HEK293 (cell line): ENCODE data around the gene SCAANT1.

Experiments used
- GLIS1 ChIP-seq: fragments of 450-650 bp; formaldehyde crosslinking; IDR thresholded peaks from 2 replicates; pipeline ENCODE4 v1.5.1; 2016; ENCODE audit warnings: missing biosample characterization, missing genetic modification characterization
- IKZF3 ChIP-seq: fragments of 450-650 bp; IDR thresholded peaks from 2 replicates; pipeline ENCODE4 v1.5.0; 2018; ENCODE audit warnings: missing biosample characterization, mild to moderate bottlenecking, missing genetic modification characterization, moderate library complexity
- MZF1 ChIP-seq: fragments of 450-650 bp; formaldehyde crosslinking; IDR thresholded peaks from 2 replicates; pipeline ENCODE4 v1.5.1; 2017; ENCODE audit warnings: missing biosample characterization, missing genetic modification characterization, borderline replicate concordance
- OSR2 ChIP-seq: fragments of 450-650 bp; formaldehyde crosslinking; IDR thresholded peaks from 2 replicates; pipeline ENCODE4 v1.5.1; 2016; ENCODE audit warnings: missing biosample characterization, missing genetic modification characterization
- ZBTB20 ChIP-seq: fragments of 450-650 bp; formaldehyde crosslinking; IDR thresholded peaks from 2 replicates; pipeline ENCODE4 v1.5.1; 2016; ENCODE audit warnings: missing biosample characterization, missing genetic modification characterization
- ZFP41 ChIP-seq: fragments of 450-650 bp; formaldehyde crosslinking; IDR thresholded peaks from 2 replicates; pipeline ENCODE4 v1.5.1; 2016; ENCODE audit warnings: missing biosample characterization, missing genetic modification characterization, borderline replicate concordance
- ZNF10 ChIP-seq: fragments of 450-650 bp; formaldehyde crosslinking; IDR thresholded peaks from 2 replicates; pipeline ENCODE4 v1.5.1; 2017; ENCODE audit warnings: missing biosample characterization, missing genetic modification characterization
- ZNF16 ChIP-seq: fragments of 450-650 bp; formaldehyde crosslinking; IDR thresholded peaks from 2 replicates; pipeline ENCODE4 v1.5.1; 2016; ENCODE audit warnings: low read depth, missing biosample characterization, missing genetic modification characterization
- ZNF2 ChIP-seq: fragments of 450-650 bp; formaldehyde crosslinking; IDR thresholded peaks from 2 replicates; pipeline ENCODE4 v1.5.1; 2016; ENCODE audit warnings: missing biosample characterization, missing genetic modification characterization
- ZNF211 ChIP-seq: fragments of 450-650 bp; formaldehyde crosslinking; IDR thresholded peaks from 2 replicates; pipeline ENCODE4 v1.5.1; 2016; ENCODE audit warnings: low read depth, missing biosample characterization, missing genetic modification characterization
- ZNF221 ChIP-seq: fragments of 450-650 bp; formaldehyde crosslinking; IDR thresholded peaks from 2 replicates; pipeline ENCODE4 v1.5.1; 2017; ENCODE audit warnings: missing biosample characterization, missing genetic modification characterization, borderline replicate concordance
- ZNF248 ChIP-seq: fragments of 450-650 bp; formaldehyde crosslinking; IDR thresholded peaks from 2 replicates; pipeline ENCODE4 v1.5.1; 2017; ENCODE audit warnings: missing biosample characterization, missing genetic modification characterization
- ZNF274 ChIP-seq, 2 experiments: fragments of 200-500 bp in 1 of 2; fragments of 450-650 bp in 1 of 2; sonication (Bioruptor generic) in 1 of 2; formaldehyde crosslinking in 1 of 2; IDR thresholded peaks; 2 replicates each; pipeline versions ENCODE4 v1.5.1 to v1.6.1; 2014 to 2016; ENCODE audit warnings: borderline replicate concordance in 1 of 2, inconsistent platforms in 1 of 2, low read length in 1 of 2, missing biosample characterization in 1 of 2, missing genetic modification characterization in 1 of 2
- ZNF677 ChIP-seq: fragments of 450-650 bp; IDR thresholded peaks from 2 replicates; pipeline ENCODE4 v1.5.0; 2018; ENCODE audit warnings: missing biosample characterization, mild to moderate bottlenecking, missing genetic modification characterization, moderate library complexity
- ZNF707 ChIP-seq: fragments of 450-650 bp; formaldehyde crosslinking; IDR thresholded peaks from 2 replicates; pipeline ENCODE4 v1.5.1; 2016; ENCODE audit warnings: missing biosample characterization, missing genetic modification characterization
- ZNF768 ChIP-seq: fragments of 450-650 bp; formaldehyde crosslinking; IDR thresholded peaks from 2 replicates; pipeline ENCODE4 v1.5.1; 2018; ENCODE audit warnings: missing biosample characterization, mild to moderate bottlenecking, missing genetic modification characterization
- ZXDB ChIP-seq: fragments of 450-650 bp; formaldehyde crosslinking; IDR thresholded peaks from 2 replicates; pipeline ENCODE4 v1.5.1; 2016; ENCODE audit warnings: missing biosample characterization, missing genetic modification characterization
- TF ChIP-seq, protein P1 (sequence below): fragments of 450-650 bp; formaldehyde crosslinking; IDR thresholded peaks from 2 replicates; pipeline ENCODE4 v1.5.1; 2016; ENCODE audit warnings: missing biosample characterization, missing genetic modification characterization
- TF ChIP-seq, protein P2 (sequence below): fragments of 450-650 bp; formaldehyde crosslinking; IDR thresholded peaks from 2 replicates; pipeline ENCODE4 v1.5.1; 2016; ENCODE audit warnings: missing biosample characterization, missing genetic modification characterization, low read depth
- TF ChIP-seq, protein P3 (sequence below): fragments of 450-650 bp; formaldehyde crosslinking; IDR thresholded peaks from 2 replicates; pipeline ENCODE4 v1.5.1; 2016; ENCODE audit warnings: missing biosample characterization, missing genetic modification characterization
- TF ChIP-seq, protein P4 (sequence below): fragments of 450-650 bp; formaldehyde crosslinking; IDR thresholded peaks from 2 replicates; pipeline ENCODE4 v1.5.1; 2016; ENCODE audit warnings: missing biosample characterization, missing genetic modification characterization
- TF ChIP-seq, protein P5 (sequence below): fragments of 450-650 bp; formaldehyde crosslinking; IDR thresholded peaks from 2 replicates; pipeline ENCODE4 v1.5.1; 2016; ENCODE audit warnings: missing biosample characterization, missing genetic modification characterization
- TF ChIP-seq, protein P6 (sequence below): fragments of 450-650 bp; formaldehyde crosslinking; IDR thresholded peaks from 2 replicates; pipeline ENCODE4 v1.5.1; 2017; ENCODE audit warnings: missing biosample characterization, missing genetic modification characterization
- TF ChIP-seq, protein P7 (sequence below): fragments of 450-650 bp; formaldehyde crosslinking; IDR thresholded peaks from 2 replicates; pipeline ENCODE4 v1.5.1; 2016; ENCODE audit warnings: missing biosample characterization, missing genetic modification characterization
- TF ChIP-seq, protein P8 (sequence below): fragments of 450-650 bp; IDR thresholded peaks from 2 replicates; pipeline ENCODE4 v1.5.1; 2018; ENCODE audit warnings: missing biosample characterization, missing genetic modification characterization

The SCAANT1 gene

DNA sequence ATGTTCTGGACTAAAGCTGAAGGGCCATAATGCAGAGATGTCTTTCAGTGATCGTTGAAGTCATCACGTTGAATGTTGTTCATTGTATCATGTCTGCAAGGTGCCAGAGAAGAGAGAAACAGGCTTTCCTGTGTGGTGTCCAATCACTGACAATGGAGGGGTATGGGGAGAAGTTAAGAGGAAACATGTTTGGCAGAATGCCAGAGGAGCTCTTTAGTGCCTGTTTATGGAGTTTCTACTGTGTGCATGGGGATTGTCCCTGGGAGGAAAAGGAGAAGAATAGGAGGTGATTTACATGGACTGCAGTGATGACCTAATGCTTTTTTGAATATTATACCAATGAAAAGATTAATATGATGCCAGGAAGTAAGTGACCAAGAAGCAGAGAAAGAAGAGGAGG is 11.7 kb downstream of the SCAANT1 start (continued):
- TF ChIP-seq ZNF10 (tag by site-specific recombination): no peak
- TF ChIP-seq, protein P1, sequence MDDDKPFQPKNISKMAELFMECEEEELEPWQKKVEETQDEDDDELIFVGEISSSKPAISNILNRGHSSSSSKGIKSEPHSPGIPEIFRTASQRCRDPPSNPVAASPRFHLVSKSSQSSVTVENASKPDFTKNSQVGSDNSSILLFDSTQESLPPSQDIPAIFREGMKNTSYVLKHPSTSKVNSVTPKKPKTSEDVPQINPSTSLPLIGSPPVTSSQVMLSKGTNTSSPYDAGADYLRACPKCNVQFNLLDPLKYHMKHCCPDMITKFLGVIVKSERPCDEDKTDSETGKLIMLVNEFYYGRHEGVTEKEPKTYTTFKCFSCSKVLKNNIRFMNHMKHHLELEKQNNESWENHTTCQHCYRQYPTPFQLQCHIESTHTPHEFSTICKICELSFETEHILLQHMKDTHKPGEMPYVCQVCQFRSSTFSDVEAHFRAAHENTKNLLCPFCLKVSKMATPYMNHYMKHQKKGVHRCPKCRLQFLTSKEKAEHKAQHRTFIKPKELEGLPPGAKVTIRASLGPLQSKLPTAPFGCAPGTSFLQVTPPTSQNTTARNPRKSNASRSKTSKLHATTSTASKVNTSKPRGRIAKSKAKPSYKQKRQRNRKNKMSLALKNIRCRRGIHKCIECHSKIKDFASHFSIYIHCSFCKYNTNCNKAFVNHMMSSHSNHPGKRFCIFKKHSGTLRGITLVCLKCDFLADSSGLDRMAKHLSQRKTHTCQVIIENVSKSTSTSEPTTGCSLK (tag by site-specific recombination): no peak
- TF ChIP-seq IKZF3: peak; percentile 40; the same call in 1 of the 2 replicates
- no peak for TF ChIP-seq ZNF274 (IDR thresholded peaks at IDR 0.05; ENCODE audit: low read length)
- no peak for TF ChIP-seq ZNF274 (tag by site-specific recombination; IDR thresholded peaks at IDR 0.05; ENCODE audit: borderline replicate concordance)
- TF ChIP-seq, protein P2, sequence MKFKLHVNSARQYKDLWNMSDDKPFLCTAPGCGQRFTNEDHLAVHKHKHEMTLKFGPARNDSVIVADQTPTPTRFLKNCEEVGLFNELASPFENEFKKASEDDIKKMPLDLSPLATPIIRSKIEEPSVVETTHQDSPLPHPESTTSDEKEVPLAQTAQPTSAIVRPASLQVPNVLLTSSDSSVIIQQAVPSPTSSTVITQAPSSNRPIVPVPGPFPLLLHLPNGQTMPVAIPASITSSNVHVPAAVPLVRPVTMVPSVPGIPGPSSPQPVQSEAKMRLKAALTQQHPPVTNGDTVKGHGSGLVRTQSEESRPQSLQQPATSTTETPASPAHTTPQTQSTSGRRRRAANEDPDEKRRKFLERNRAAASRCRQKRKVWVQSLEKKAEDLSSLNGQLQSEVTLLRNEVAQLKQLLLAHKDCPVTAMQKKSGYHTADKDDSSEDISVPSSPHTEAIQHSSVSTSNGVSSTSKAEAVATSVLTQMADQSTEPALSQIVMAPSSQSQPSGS (tag by site-specific recombination): peak; percentile 49; the same call in 1 of the 2 replicates
- TF ChIP-seq GLIS1 (tag by site-specific recombination): no peak
- TF ChIP-seq ZNF677 (tag by site-specific recombination): no peak
- no peak for TF ChIP-seq ZNF211
- TF ChIP-seq, protein P3, sequence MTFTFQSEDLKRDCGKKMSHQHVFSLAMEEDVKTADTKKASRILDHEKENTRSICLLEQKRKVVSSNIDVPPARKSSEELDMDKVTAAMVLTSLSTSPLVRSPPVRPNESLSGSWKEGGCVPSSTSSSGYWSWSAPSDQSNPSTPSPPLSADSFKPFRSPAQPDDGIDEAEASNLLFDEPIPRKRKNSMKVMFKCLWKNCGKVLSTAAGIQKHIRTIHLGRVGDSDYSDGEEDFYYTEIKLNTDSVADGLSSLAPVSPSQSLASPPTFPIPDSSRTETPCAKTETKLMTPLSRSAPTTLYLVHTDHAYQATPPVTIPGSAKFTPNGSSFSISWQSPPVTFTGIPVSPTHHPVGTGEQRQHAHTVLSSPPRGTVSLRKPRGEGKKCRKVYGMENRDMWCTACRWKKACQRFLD (tag by site-specific recombination): no peak
- TF ChIP-seq, protein P4, sequence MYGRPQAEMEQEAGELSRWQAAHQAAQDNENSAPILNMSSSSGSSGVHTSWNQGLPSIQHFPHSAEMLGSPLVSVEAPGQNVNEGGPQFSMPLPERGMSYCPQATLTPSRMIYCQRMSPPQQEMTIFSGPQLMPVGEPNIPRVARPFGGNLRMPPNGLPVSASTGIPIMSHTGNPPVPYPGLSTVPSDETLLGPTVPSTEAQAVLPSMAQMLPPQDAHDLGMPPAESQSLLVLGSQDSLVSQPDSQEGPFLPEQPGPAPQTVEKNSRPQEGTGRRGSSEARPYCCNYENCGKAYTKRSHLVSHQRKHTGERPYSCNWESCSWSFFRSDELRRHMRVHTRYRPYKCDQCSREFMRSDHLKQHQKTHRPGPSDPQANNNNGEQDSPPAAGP (tag by site-specific recombination): no peak
- 0 out of 2 replicates have a peak, but pooled peaks have one; percentile 10 for TF ChIP-seq OSR2 (tag by site-specific recombination)
- peak; percentile 90 for TF ChIP-seq MZF1 (tag by site-specific recombination)
- no peak for TF ChIP-seq ZXDB (tag by site-specific recombination)
- TF ChIP-seq ZBTB20 (tag by site-specific recombination): no peak
- TF ChIP-seq, protein P5, sequence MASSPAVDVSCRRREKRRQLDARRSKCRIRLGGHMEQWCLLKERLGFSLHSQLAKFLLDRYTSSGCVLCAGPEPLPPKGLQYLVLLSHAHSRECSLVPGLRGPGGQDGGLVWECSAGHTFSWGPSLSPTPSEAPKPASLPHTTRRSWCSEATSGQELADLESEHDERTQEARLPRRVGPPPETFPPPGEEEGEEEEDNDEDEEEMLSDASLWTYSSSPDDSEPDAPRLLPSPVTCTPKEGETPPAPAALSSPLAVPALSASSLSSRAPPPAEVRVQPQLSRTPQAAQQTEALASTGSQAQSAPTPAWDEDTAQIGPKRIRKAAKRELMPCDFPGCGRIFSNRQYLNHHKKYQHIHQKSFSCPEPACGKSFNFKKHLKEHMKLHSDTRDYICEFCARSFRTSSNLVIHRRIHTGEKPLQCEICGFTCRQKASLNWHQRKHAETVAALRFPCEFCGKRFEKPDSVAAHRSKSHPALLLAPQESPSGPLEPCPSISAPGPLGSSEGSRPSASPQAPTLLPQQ: no peak
- TF ChIP-seq, protein P6, sequence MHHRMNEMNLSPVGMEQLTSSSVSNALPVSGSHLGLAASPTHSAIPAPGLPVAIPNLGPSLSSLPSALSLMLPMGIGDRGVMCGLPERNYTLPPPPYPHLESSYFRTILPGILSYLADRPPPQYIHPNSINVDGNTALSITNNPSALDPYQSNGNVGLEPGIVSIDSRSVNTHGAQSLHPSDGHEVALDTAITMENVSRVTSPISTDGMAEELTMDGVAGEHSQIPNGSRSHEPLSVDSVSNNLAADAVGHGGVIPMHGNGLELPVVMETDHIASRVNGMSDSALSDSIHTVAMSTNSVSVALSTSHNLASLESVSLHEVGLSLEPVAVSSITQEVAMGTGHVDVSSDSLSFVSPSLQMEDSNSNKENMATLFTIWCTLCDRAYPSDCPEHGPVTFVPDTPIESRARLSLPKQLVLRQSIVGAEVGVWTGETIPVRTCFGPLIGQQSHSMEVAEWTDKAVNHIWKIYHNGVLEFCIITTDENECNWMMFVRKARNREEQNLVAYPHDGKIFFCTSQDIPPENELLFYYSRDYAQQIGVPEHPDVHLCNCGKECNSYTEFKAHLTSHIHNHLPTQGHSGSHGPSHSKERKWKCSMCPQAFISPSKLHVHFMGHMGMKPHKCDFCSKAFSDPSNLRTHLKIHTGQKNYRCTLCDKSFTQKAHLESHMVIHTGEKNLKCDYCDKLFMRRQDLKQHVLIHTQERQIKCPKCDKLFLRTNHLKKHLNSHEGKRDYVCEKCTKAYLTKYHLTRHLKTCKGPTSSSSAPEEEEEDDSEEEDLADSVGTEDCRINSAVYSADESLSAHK: peak; percentile 69
- TF ChIP-seq ZNF16 (tag by site-specific recombination): no peak
- no peak for TF ChIP-seq ZNF768 (tag by site-specific recombination)
- TF ChIP-seq ZNF221 (tag by site-specific recombination): no peak
- TF ChIP-seq ZNF707 (tag by site-specific recombination): no peak
- TF ChIP-seq ZNF2 (tag by site-specific recombination): no peak
- TF ChIP-seq, protein P7, sequence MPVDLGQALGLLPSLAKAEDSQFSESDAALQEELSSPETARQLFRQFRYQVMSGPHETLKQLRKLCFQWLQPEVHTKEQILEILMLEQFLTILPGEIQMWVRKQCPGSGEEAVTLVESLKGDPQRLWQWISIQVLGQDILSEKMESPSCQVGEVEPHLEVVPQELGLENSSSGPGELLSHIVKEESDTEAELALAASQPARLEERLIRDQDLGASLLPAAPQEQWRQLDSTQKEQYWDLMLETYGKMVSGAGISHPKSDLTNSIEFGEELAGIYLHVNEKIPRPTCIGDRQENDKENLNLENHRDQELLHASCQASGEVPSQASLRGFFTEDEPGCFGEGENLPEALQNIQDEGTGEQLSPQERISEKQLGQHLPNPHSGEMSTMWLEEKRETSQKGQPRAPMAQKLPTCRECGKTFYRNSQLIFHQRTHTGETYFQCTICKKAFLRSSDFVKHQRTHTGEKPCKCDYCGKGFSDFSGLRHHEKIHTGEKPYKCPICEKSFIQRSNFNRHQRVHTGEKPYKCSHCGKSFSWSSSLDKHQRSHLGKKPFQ (tag by site-specific recombination): no peak
- TF ChIP-seq, protein P8, sequence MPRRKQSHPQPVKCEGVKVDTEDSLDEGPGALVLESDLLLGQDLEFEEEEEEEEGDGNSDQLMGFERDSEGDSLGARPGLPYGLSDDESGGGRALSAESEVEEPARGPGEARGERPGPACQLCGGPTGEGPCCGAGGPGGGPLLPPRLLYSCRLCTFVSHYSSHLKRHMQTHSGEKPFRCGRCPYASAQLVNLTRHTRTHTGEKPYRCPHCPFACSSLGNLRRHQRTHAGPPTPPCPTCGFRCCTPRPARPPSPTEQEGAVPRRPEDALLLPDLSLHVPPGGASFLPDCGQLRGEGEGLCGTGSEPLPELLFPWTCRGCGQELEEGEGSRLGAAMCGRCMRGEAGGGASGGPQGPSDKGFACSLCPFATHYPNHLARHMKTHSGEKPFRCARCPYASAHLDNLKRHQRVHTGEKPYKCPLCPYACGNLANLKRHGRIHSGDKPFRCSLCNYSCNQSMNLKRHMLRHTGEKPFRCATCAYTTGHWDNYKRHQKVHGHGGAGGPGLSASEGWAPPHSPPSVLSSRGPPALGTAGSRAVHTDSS (tag by site-specific recombination): no peak
- no peak for TF ChIP-seq ZFP41 (tag by site-specific recombination)
- no peak for TF ChIP-seq ZNF248
